PC-9 (cell line): ENCODE results near the gene NGDN. TPM values are rescaled to one million over a fixed set of nuclear protein-coding genes. Genes with fewer than 3 reads are reported as not detected.
"Not testable (repeated sequence)": the region's sequence is repeated elsewhere in the genome, so short reads cannot be mapped to it uniquely, and the experiment has no call there.

Experiments used
- BruUV-seq: library from RNA; stranded (reverse); fragments of 400-500 nt; replicated peaks from 2 replicates; lab custom pipeline; 2021; lab: Mats Ljungman, UMichigan
- CTCF ChIA-PET: fragments of 300-600 bp; sonication (Branson Sonifier 250); formaldehyde crosslinking; loops from one replicate; lab custom pipeline; 2022; ENCODE audit warnings: antibody characterized with exemption; lab: Charles Lee
- POLR2A ChIA-PET: fragments of 300-600 bp; sonication (Branson Sonifier 250); formaldehyde crosslinking; loops from one replicate; lab custom pipeline; 2022; ENCODE audit warnings: antibody characterized with exemption; ENCODE audit not compliant: unreplicated experiment; lab: Charles Lee
- DNase-seq, 2 experiments: peaks; one replicate each; pipeline versions ENCODE4 v3.0.0 to v3.0.0-alpha.2; 2015 to 2022; ENCODE audit warnings: mixed read lengths in 1 of 2
- H2AFZ ChIP-seq: fragments of 200-600 bp; sonication (generic); 2 replicates; pipeline ENCODE4 v1.8.1; 2017; ENCODE audit warnings: antibody characterized with exemption
- H3F3A ChIP-seq: fragments of 200-600 bp; sonication (generic); 2 replicates; pipeline ENCODE4 v1.8.1; 2017; ENCODE audit warnings: antibody characterized with exemption, mild to moderate bottlenecking, low read depth; ENCODE audit not compliant: insufficient read depth
- H3K27ac ChIP-seq: fragments of 200-600 bp; sonication (generic); 2 replicates; pipeline ENCODE4 v1.6.1; 2016; ENCODE audit warnings: mixed run types
- H3K27me3 ChIP-seq: fragments of 200-600 bp; sonication (generic); 2 replicates; pipeline ENCODE4 v1.6.1; 2016; ENCODE audit warnings: low read depth, mixed run types; ENCODE audit not compliant: insufficient read depth
- H3K36me3 ChIP-seq: fragments of 200-600 bp; sonication (generic); 2 replicates; pipeline ENCODE4 v1.6.1; 2016; ENCODE audit warnings: low read depth, mixed run types
- H3K4me1 ChIP-seq: fragments of 200-600 bp; sonication (generic); replicated peaks from 2 replicates; pipeline ENCODE4 v1.6.1; 2016; ENCODE audit warnings: mixed run types; ENCODE audit not compliant: insufficient read depth
- H3K4me2 ChIP-seq: fragments of 200-600 bp; sonication (generic); 2 replicates; pipeline ENCODE4 v1.6.1; 2017; ENCODE audit warnings: mixed run types
- H3K4me3 ChIP-seq: fragments of 200-600 bp; sonication (generic); 2 replicates; pipeline ENCODE4 v1.6.1; 2016; ENCODE audit warnings: mixed run types
- H3K79me2 ChIP-seq: fragments of 200-600 bp; sonication (generic); 2 replicates; pipeline ENCODE4 v1.6.1; 2017; ENCODE audit warnings: low read depth, mixed run types
- H3K9me2 ChIP-seq: fragments of 200-600 bp; sonication (generic); 2 replicates; pipeline ENCODE4 v1.8.1; 2017; ENCODE audit warnings: mild to moderate bottlenecking; ENCODE audit not compliant: insufficient read depth
- H3K9me3 ChIP-seq: fragments of 200-600 bp; sonication (generic); 2 replicates; pipeline ENCODE4 v1.8.1; 2016; ENCODE audit warnings: low read depth; ENCODE audit not compliant: insufficient read depth
- H4K20me1 ChIP-seq: fragments of 200-600 bp; sonication (generic); 2 replicates; pipeline ENCODE4 v1.8.1; 2017; ENCODE audit not compliant: insufficient read depth
- EZH2 ChIP-seq: fragments of 200-600 bp; sonication (generic); IDR thresholded peaks from 2 replicates; pipeline ENCODE4 v1.8.0; 2017; ENCODE audit warnings: antibody characterized with exemption, low read depth
- intact Hi-C: fragments of 100-400 bp; cut with micrococcal nuclease; formaldehyde crosslinking; loops from one replicate; pipeline ENCODE4 v1.10.0; 2022; ENCODE audit not compliant: unreplicated experiment
- total RNA-seq: library from RNA; stranded (reverse); gene quantifications from 2 replicates; pipeline ENCODE4 v1.2.3, GENCODE V29; 2021
- TF ChIP-seq, protein P1 (sequence below): fragments of 200-600 bp; sonication (generic); conservative IDR thresholded peaks from 2 replicates; pipeline ENCODE4 v1.6.1; 2017; ENCODE audit warnings: mixed run types, antibody characterized with exemption, mild to moderate bottlenecking, moderate library complexity

The NGDN gene
- total RNA-seq, 1 experiment from 2014 or later: 23.1 TPM

DNA sequence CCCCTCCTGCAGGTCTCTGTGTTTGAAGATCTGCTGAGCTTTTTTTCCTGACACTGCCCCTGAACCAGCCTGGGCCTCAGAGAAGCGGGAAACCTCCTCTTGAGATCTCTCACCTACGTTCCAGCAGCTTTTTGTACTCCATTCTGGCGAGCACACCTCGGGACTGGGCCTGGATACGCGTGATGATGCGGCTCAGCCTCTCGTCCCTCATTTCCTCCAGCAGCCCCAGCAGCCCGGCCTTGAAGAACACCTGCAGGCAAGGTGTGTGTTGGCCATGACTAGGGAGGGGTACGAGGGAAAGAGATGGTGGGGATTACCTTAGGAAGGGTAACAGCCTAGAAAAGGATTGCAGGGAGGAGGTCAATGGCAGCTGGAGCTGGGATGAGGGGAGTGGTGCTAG is 44.3 kb upstream of the NGDN start:
- Histone ChIP-seq H2AFZ (no peak overlapping the region), H3K9me3 (no peaks in the 10 kb centered on the region), H3K4me3 (no peak overlapping the region), H3K4me2 (no peak overlapping the region), H3F3A (no peaks in the 10 kb centered on the region), H3K79me2 (no peaks in the 10 kb centered on the region), H3K27ac (no peak overlapping the region), H3K27me3 (peaks cover 71% of the 10 kb centered on the region), H4K20me1 (no peaks in the 10 kb centered on the region), H3K4me1 (no peaks in the 10 kb centered on the region), H3K9me2 (no peaks in the 10 kb centered on the region), H3K36me3 (no peaks in the 10 kb centered on the region)
- intact Hi-C loops: no loop called here
- DNase-seq: no peak
- BruUV-seq: no TSS peak
- TF ChIP-seq EZH2: no peak
- TF ChIP-seq, protein P1, sequence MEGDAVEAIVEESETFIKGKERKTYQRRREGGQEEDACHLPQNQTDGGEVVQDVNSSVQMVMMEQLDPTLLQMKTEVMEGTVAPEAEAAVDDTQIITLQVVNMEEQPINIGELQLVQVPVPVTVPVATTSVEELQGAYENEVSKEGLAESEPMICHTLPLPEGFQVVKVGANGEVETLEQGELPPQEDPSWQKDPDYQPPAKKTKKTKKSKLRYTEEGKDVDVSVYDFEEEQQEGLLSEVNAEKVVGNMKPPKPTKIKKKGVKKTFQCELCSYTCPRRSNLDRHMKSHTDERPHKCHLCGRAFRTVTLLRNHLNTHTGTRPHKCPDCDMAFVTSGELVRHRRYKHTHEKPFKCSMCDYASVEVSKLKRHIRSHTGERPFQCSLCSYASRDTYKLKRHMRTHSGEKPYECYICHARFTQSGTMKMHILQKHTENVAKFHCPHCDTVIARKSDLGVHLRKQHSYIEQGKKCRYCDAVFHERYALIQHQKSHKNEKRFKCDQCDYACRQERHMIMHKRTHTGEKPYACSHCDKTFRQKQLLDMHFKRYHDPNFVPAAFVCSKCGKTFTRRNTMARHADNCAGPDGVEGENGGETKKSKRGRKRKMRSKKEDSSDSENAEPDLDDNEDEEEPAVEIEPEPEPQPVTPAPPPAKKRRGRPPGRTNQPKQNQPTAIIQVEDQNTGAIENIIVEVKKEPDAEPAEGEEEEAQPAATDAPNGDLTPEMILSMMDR: no peak
- ChIA-PET CTCF (no interaction called here), POLR2A (no interaction called here)

GRCh38 chr14:23425798-23426197 is 43.7 kb upstream of the NGDN start:
- DNase-seq, H3K9me2 ChIP-seq, intact Hi-C loops, H4K20me1 ChIP-seq, H3F3A ChIP-seq, CTCF ChIA-PET, H3K9me3 ChIP-seq, H3K27ac ChIP-seq, H2AFZ ChIP-seq, POLR2A ChIA-PET, H3K4me2 ChIP-seq, BruUV-seq, H3K4me3 ChIP-seq, H3K4me1 ChIP-seq, H3K36me3 ChIP-seq, H3K79me2 ChIP-seq: not testable (repeated sequence)
- peaks cover 71% of the 10 kb centered on the region for H3K27me3 ChIP-seq

GRCh38 chr14:23428686-23429495 is 40.6 kb upstream of the NGDN start:
- CTCF ChIA-PET: no interaction called here
- H3K9me3 ChIP-seq: no peaks in the 10 kb centered on the region
- POLR2A ChIA-PET: no interaction called here
- no TSS peak for BruUV-seq
- H3K27me3 ChIP-seq: peaks cover 73% of the 10 kb centered on the region
- no peaks in the 10 kb centered on the region for H3K36me3 ChIP-seq
- no peak overlapping the region for H3K27ac ChIP-seq
- no peaks in the 10 kb centered on the region for H3K4me1 ChIP-seq
- H3F3A ChIP-seq: no peaks in the 10 kb centered on the region
- no peaks in the 10 kb centered on the region for H3K79me2 ChIP-seq
- H3K9me2 ChIP-seq: no peaks in the 10 kb centered on the region
- TF ChIP-seq EZH2: no peak
- TF ChIP-seq, protein P1: no peak
- H2AFZ ChIP-seq: no peak overlapping the region
- no peak overlapping the region for H3K4me2 ChIP-seq
- H3K4me3 ChIP-seq: no peak overlapping the region
- intact Hi-C loops: no loop called here
- no peaks in the 10 kb centered on the region for H4K20me1 ChIP-seq
- DNase-seq: no peak
